K562 (cell line): Measurements from ENCODE around the gene EPHA7. TPM values are rescaled to one million over a fixed set of nuclear protein-coding genes. Genes with fewer than 3 reads are reported as not detected.

ENCODE experiments used
- ATAC-seq: fragments of 200-7000 bp; cut with Tn5 transposase; 3 replicates; pipeline ENCODE4 v1.9.1; 2020; ENCODE audit warnings: moderate library complexity
- BruUV-seq: library from RNA; stranded (reverse); fragments of 400-500 nt; replicated peaks from 2 replicates; lab custom pipeline; 2021; lab: Mats Ljungman, UMichigan
- CTCF ChIA-PET: fragments of 300-600 bp; formaldehyde crosslinking; extraction: SDS; loops from one replicate; lab custom pipeline; 2021; ENCODE audit warnings: low intra/inter-chr PET ratio; lab: Yijun Ruan, JAX
- POLR2A ChIA-PET: fragments of 300-600, 350-650 bp; sonication (Branson Sonifier 250); formaldehyde crosslinking; extraction: SDS; loops from one replicate; lab custom pipeline; 2021; ENCODE audit warnings: antibody characterized with exemption, inconsistent platforms; lab: Yijun Ruan, JAX
- DNase-seq, 4 experiments: peaks; one replicate each; pipeline versions ENCODE4 v3.0.0 to v3.0.0-alpha.2; 2011 to 2018; ENCODE audit warnings: low spot score in 3 of 4, mixed read lengths in 3 of 4; ENCODE audit errors: extremely low read depth in 1 of 4
- FAIRE-seq: peaks from 2 replicates; lab custom pipeline; 2011; peaks lifted over from hg19 to GRCh38; lab: Jason Lieb, UNC
- H2AFZ ChIP-seq: 2 replicates; pipeline ENCODE4 v1.6.0; 2011; ENCODE audit warnings: low read depth, low read length, control low read depth, inconsistent platforms
- H3K27ac ChIP-seq: fragments of 200-600 bp; 3 replicates; pipeline ENCODE4 v1.8.0; 2011; ENCODE audit warnings: low read depth, mild to moderate bottlenecking, control low read depth, inconsistent platforms, low read length, moderate library complexity, mixed read lengths; ENCODE audit errors: extremely low read depth
- H3K27me3 ChIP-seq, 2 experiments: fragments of 300-600 bp in 1 of 2; 2 replicates in 1 of 2; 3 replicates in 1 of 2; pipeline versions ENCODE4 v1.6.0 to v1.8.0; 2011; ENCODE audit warnings: inconsistent platforms in 2 of 2, low read length in 2 of 2, mild to moderate bottlenecking in 1 of 2, mixed read lengths in 1 of 2, moderate library complexity in 1 of 2; ENCODE audit not compliant: control insufficient read depth in 2 of 2, insufficient read depth in 2 of 2
- H3K36me3 ChIP-seq: fragments of 300-600 bp; 3 replicates; pipeline ENCODE4 v1.8.0; 2011; ENCODE audit warnings: mild to moderate bottlenecking, low read length, inconsistent platforms; ENCODE audit not compliant: control insufficient read depth, insufficient read depth
- H3K4me1 ChIP-seq, 2 experiments: fragments of 200-600 bp in 1 of 2; replicated peaks in 1 of 2; 2 replicates in 1 of 2; 3 replicates in 1 of 2; pipeline versions ENCODE4 v1.5.1 to v1.8.0; 2011; ENCODE audit warnings: inconsistent platforms in 2 of 2, low read length in 2 of 2, mild to moderate bottlenecking in 1 of 2, mixed read lengths in 1 of 2, moderate library complexity in 1 of 2; ENCODE audit not compliant: control insufficient read depth in 2 of 2, insufficient read depth in 2 of 2
- H3K4me2 ChIP-seq: 2 replicates; pipeline ENCODE4 v1.6.1; 2011; ENCODE audit warnings: low read length, control low read depth, inconsistent platforms, mixed read lengths; ENCODE audit not compliant: insufficient read depth
- H3K4me3 ChIP-seq: fragments of 200-600 bp; sonication (generic), shearing (Covaris generic); 2 replicates; pipeline ENCODE4 v1.5.1; 2016; ENCODE audit warnings: control low read depth, inconsistent platforms
- H3K79me2 ChIP-seq: fragments of 200-600 bp; 3 replicates; pipeline ENCODE4 v1.8.0; 2011; ENCODE audit warnings: low read length, inconsistent platforms; ENCODE audit not compliant: control insufficient read depth, insufficient read depth
- H3K9ac ChIP-seq, 2 experiments: 2 replicates each; pipeline versions ENCODE4 v1.6.0 to v1.6.1; 2011; ENCODE audit warnings: low read depth in 2 of 2, low read length in 2 of 2, control low read depth in 1 of 2, inconsistent platforms in 1 of 2, mild to moderate bottlenecking in 1 of 2, mixed read lengths in 1 of 2; ENCODE audit not compliant: insufficient read depth in 1 of 2
- H3K9me1 ChIP-seq: one replicate; pipeline ENCODE4 v1.6.0; 2011; ENCODE audit warnings: inconsistent platforms, mild to moderate bottlenecking, low read length, moderate library complexity; ENCODE audit not compliant: control insufficient read depth, insufficient read depth
- H3K9me3 ChIP-seq: replicated peaks from 2 replicates; pipeline ENCODE4 v1.5.1; 2011; ENCODE audit warnings: low read depth, low read length, inconsistent platforms; ENCODE audit not compliant: control insufficient read depth, insufficient read depth
- H4K20me1 ChIP-seq: replicated peaks from 2 replicates; pipeline ENCODE4 v1.6.1; 2011; ENCODE audit warnings: low read length, inconsistent platforms, mixed read lengths; ENCODE audit not compliant: control insufficient read depth, insufficient read depth
- MAX ChIP-seq: sonication (generic); formaldehyde crosslinking; IDR thresholded peaks from 2 replicates; pipeline ENCODE4 v1.9.0; 2022; ENCODE audit warnings: mild to moderate bottlenecking, missing genetic modification reagents
- MEIS2 ChIP-seq: fragments of 450-650 bp; IDR thresholded peaks from 2 replicates; pipeline ENCODE4 v1.6.1; 2014; ENCODE audit warnings: mild to moderate bottlenecking; ENCODE audit not compliant: partially characterized antibody
- PATZ1 ChIP-seq: fragments of 250-450 bp; sonication (Bioruptor Pico); IDR thresholded peaks from 2 replicates; pipeline ENCODE4 v1.5.0; 2020; ENCODE audit warnings: mild to moderate bottlenecking, borderline replicate concordance
- TFAP4 ChIP-seq: sonication (generic); formaldehyde crosslinking; IDR thresholded peaks from 2 replicates; pipeline ENCODE4 v1.8.0; 2022; ENCODE audit warnings: missing genetic modification reagents, mild to moderate bottlenecking, moderate library complexity, borderline replicate concordance
- ZFX ChIP-seq: sonication (generic); formaldehyde crosslinking; IDR thresholded peaks from 2 replicates; pipeline ENCODE4 v1.8.0; 2022; ENCODE audit warnings: mild to moderate bottlenecking, missing genetic modification reagents, moderate library complexity
- ZNF668 ChIP-seq: fragments of 250-450 bp; sonication (Bioruptor Pico); IDR thresholded peaks from 2 replicates; pipeline ENCODE4 v1.8.0; 2022; ENCODE audit warnings: mild to moderate bottlenecking, inconsistent platforms
- WGBS: fragments of 100-300 bp; shearing (Covaris generic); methylation state at CpG from one replicate; pipeline ENCODE4 v1.1.6; 2016; ENCODE audit warnings: low coverage, mixed read lengths; ENCODE audit not compliant: insufficient coverage; ENCODE audit errors: missing lambda C conversion rate; 5-methylcytosine and 5-hydroxymethylcytosine counted together
- in situ Hi-C: fragments of 300-500 bp; cut with MboI; formaldehyde crosslinking; loops from 4 replicates; pipeline ENCODE4 v1.15.0; 2018; ENCODE audit warnings: inconsistent platforms, mixed read lengths
- intact Hi-C: fragments of 100-400 bp; cut with micrococcal nuclease; formaldehyde crosslinking; loops from 2 replicates; pipeline ENCODE4 v1.14.2; 2022
- polyA plus RNA-seq, 8 experiments: library from polyadenylated mRNA; depleted of rRNA in 4 of 8; stranded (reverse) in 5 of 8; unstranded in 3 of 8; fragments of >200 nt; fragmentation: Nextera tagmentation in 2 of 8; fragmentation: Illumina TruSeq in 1 of 8; extraction: Ambion mirVana in 2 of 8; extraction: Trizol in 1 of 8; gene quantifications; 2 replicates each; pipeline versions ENCODE4 v1.2.1 to v1.2.3, GENCODE V29; 2011 to 2014; ENCODE audit warnings: inconsistent platforms in 1 of 8, missing spikeins in 1 of 8
- total RNA-seq, 7 experiments: library from RNA; depleted of rRNA in 6 of 7; stranded (reverse); fragments of >200 nt in 6 of 7; fragmentation: Illumina TruSeq in 2 of 7; extraction: Trizol in 2 of 7; gene quantifications; 2 replicates each; pipeline versions ENCODE4 v1.2.1 to v1.2.3, GENCODE V29; 2011 to 2021; ENCODE audit warnings: low replicate concordance in 1 of 7

Gene EPHA7
- total and polyA plus RNA-seq, 9 of the 15 experiments (the other 6 are each of a cell fraction or from before 2014, with no cell fraction given) = not detected

DNA sequence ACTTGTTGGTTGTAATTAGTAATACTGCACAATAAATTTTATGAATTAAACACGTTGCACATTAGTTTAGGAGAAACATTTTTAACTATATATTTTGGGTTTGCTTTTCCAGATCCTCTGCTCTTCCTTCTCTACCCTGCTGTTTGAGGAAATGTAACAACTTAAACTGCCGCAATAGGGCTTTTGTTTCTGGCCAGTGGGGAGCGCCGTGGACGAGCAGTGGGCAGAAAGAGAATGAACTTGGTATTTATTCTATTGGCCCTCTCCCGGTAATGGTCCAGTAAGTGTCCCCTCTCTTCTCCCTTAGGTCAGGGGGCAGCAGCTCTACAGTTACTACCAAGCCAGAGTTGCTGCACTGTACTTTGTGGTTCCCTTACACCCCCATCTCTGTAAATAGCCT is 35.2 kb upstream of the EPHA7 start:
- DNase-seq (no peak), ATAC-seq (no peak), FAIRE-seq (no peak)
- intact Hi-C loops = no loop called here
- Histone ChIP-seq H3K9ac (no peak overlapping the region), H2AFZ (no peak overlapping the region), H4K20me1 (no peaks in the 10 kb centered on the region), H3K9me3 (no peaks in the 10 kb centered on the region), H3K27ac (no peak overlapping the region), H3K4me2 (no peak overlapping the region), H3K9me1 (no peaks in the 10 kb centered on the region), H3K27me3 (no peaks in the 10 kb centered on the region), H3K4me3 (no peak overlapping the region), H3K36me3 (no peaks in the 10 kb centered on the region), H3K79me2 (no peaks in the 10 kb centered on the region), H3K4me1 (no peaks in the 10 kb centered on the region)
- WGBS = 10% methylated on average over 4 of the region's 6 CpGs
- CTCF ChIA-PET = no interaction called here
- BruUV-seq = no TSS peak
- POLR2A ChIA-PET = no interaction called here
- in situ Hi-C loops = no loop called here
- TF ChIP-seq MAX (no peak), MEIS2 (no peak), ZFX (CRISPR knock-in tag) (no peak), TFAP4 (CRISPR knock-in tag) (no peak), ZNF668 (CRISPR knock-in tag) (no peak)

DNA sequence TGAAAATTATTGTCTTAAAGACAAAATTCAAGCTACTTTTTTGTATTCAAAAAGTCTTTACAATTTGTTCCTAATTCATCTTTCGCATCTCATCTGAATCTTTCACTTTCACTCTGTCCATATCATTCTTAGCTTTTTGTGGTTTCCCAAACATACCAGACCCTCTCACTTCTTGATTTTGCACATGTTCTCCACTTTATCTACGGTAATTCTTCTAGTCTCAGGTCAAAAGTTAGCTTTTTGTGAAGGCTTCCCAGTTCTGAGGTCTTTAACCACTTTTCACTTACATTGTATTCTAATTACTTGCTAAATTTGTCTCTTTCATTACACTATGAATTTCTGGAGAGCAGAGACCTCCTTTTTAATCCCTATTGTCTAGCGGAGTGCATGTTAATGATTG is 34.6 kb upstream of the EPHA7 start:
- no TSS peak for BruUV-seq
- Histone ChIP-seq H3K4me2 (no peak overlapping the region), H3K9ac (no peak overlapping the region), H2AFZ (no peak overlapping the region), H3K4me1 (no peaks in the 10 kb centered on the region), H3K27me3 (no peaks in the 10 kb centered on the region), H3K27ac (no peak overlapping the region), H3K9me3 (no peaks in the 10 kb centered on the region), H3K9me1 (no peaks in the 10 kb centered on the region), H3K4me3 (no peak overlapping the region), H4K20me1 (no peaks in the 10 kb centered on the region), H3K79me2 (no peaks in the 10 kb centered on the region), H3K36me3 (no peaks in the 10 kb centered on the region)
- ChIA-PET CTCF (no interaction called here), POLR2A (no interaction called here)
- DNase-seq (no peak), FAIRE-seq (no peak), ATAC-seq (no peak)
- 2% methylated on average over 3 of the region's 3 CpGs for WGBS
- intact Hi-C loops = no loop called here
- TF ChIP-seq PATZ1 (CRISPR knock-in tag) = no peak
- in situ Hi-C loops = no loop called here
